DOHH2 (cell line): ENCODE results near the gene NCAN.

Experiments
- H3F3A ChIP-seq: fragments of 200-600 bp; sonication (generic), shearing (Covaris generic); 2 replicates; pipeline ENCODE4 v1.6.0; 2016; ENCODE audit warnings: antibody characterized with exemption, mild to moderate bottlenecking; ENCODE audit not compliant: control insufficient read depth, insufficient read depth
- H3K27ac ChIP-seq: fragments of 200-600 bp; sonication (generic); 2 replicates; pipeline ENCODE4 v1.5.1; 2014; ENCODE audit warnings: low read depth, mild to moderate bottlenecking, low read length, moderate library complexity
- H3K27me3 ChIP-seq: fragments of 200-600 bp; sonication (generic); 2 replicates; pipeline ENCODE4 v1.6.1; 2014; ENCODE audit warnings: mild to moderate bottlenecking, low read length, mixed read lengths; ENCODE audit not compliant: control insufficient read depth
- H3K36me3 ChIP-seq: fragments of 200-600 bp; sonication (generic); 2 replicates; pipeline ENCODE4 v1.6.1; 2014; ENCODE audit warnings: mild to moderate bottlenecking, low read length, moderate library complexity, mixed read lengths; ENCODE audit not compliant: control insufficient read depth
- H3K4me1 ChIP-seq: fragments of 200-600 bp; sonication (generic); 2 replicates; pipeline ENCODE4 v1.6.1; 2014; ENCODE audit warnings: mild to moderate bottlenecking, low read length, mixed read lengths; ENCODE audit not compliant: control insufficient read depth
- H3K4me2 ChIP-seq: fragments of 200-600 bp; sonication (generic); 2 replicates; pipeline ENCODE4 v1.6.0; 2014; ENCODE audit warnings: mild to moderate bottlenecking, low read length, moderate library complexity
- H3K4me3 ChIP-seq: fragments of 200-600 bp; sonication (generic); 2 replicates; pipeline ENCODE4 v1.5.1; 2014; ENCODE audit warnings: mild to moderate bottlenecking, low read length, mixed read lengths
- H3K79me2 ChIP-seq: fragments of 200-600 bp; sonication (generic); 2 replicates; pipeline ENCODE4 v1.6.1; 2014; ENCODE audit warnings: mild to moderate bottlenecking, low read length, mixed read lengths; ENCODE audit not compliant: control insufficient read depth
- H3K9me2 ChIP-seq: fragments of 200-600 bp; sonication (generic); replicated peaks from 2 replicates; pipeline ENCODE4 v1.6.1; 2014; ENCODE audit warnings: mild to moderate bottlenecking, low read length, mixed read lengths; ENCODE audit not compliant: control insufficient read depth
- H3K9me3 ChIP-seq: fragments of 200-600 bp; sonication (generic); 2 replicates; pipeline ENCODE4 v1.6.1; 2014; ENCODE audit warnings: antibody characterized with exemption, low read length, mixed read lengths; ENCODE audit not compliant: control insufficient read depth, insufficient read depth
- H4K20me1 ChIP-seq: fragments of 200-600 bp; sonication (generic); 2 replicates; pipeline ENCODE4 v1.6.0; 2014; ENCODE audit warnings: low read depth, mild to moderate bottlenecking, antibody characterized with exemption, low read length, moderate library complexity; ENCODE audit not compliant: control insufficient read depth, insufficient read depth
- EZH2phosphoT487 ChIP-seq: fragments of 200-600 bp; sonication (generic); IDR thresholded peaks from 2 replicates; pipeline ENCODE4 v1.6.1; 2017; ENCODE audit warnings: borderline replicate concordance, mild to moderate bottlenecking, antibody characterized with exemption, low read length, moderate library complexity, mixed read lengths
- TF ChIP-seq, protein P1 (sequence below): fragments of 200-600 bp; sonication (generic); IDR thresholded peaks from one replicate; pipeline ENCODE4 v1.5.1; 2014; ENCODE audit warnings: antibody characterized with exemption, mild to moderate bottlenecking, low read depth, low read length; ENCODE audit not compliant: poor library complexity, severe bottlenecking

Gene NCAN

DNA sequence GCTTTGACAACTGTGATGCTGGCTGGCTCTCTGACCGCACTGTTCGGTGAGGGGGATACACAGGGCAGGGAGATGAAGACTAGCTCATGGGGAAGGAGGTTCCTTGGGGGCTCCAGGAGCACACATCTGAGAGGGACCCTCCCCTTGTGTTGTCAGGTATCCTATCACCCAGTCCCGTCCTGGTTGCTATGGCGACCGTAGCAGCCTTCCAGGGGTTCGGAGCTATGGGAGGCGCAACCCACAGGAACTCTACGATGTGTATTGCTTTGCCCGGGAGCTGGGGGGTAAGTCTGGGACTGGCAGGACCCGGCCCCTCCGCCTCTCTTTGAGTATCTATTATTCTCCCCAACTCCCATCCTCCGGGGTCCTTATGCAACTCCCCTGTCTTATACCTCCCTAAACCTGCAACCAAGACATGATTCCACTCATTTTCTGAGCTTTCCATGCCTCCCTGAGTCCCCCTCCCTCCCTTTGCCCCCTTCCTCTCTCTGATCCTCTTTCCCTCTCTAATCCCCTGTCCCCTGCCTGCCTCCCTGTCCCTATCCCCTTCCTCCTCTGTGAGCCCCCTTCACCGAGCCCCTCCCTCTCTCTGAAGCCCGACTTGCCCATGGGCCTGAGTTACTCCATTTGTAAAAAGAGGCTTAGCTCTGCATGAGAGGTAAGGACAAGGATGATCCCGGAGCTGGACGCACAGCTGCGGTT, 12.5 kb downstream of the NCAN start:
- Histone ChIP-seq H3K27me3 (peaks cover 15% of the 10 kb centered on the region), H3K4me2 (peak overlapping the region; percentile 68), H4K20me1 (no peaks in the 10 kb centered on the region)

DNA sequence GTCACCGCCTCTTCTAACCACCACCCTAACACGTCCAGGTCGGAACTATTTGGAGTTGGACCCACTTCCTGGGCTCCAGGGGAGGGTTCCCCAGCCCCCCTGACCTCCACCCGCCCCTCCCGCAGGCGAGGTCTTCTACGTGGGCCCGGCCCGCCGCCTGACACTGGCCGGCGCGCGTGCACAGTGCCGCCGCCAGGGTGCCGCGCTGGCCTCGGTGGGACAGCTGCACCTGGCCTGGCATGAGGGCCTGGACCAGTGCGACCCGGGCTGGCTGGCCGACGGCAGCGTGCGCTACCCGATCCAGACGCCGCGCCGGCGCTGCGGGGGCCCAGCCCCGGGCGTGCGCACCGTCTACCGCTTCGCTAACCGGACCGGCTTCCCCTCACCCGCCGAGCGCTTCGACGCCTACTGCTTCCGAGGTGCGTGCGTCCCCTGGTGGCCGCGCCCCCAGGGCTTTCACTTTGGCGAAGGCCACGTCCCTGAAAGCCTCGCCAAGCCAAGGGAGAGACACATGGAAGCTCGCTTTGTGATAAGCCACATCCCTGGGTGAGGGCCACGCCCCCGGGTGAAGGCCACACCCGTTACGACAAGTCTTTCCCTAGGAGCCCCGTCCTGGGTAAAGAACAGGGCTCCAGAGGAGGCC, 13.2 kb downstream of the NCAN start:
- Histone ChIP-seq H3K4me3 (peak overlapping the region; percentile 62), H3K27me3 (peaks cover 15% of the 10 kb centered on the region), H4K20me1 (no peaks in the 10 kb centered on the region), H3F3A (no peaks in the 10 kb centered on the region), H3K36me3 (no peaks in the 10 kb centered on the region), H3K79me2 (no peaks in the 10 kb centered on the region), H3K9me2 (no peaks in the 10 kb centered on the region), H3K27ac (no peak overlapping the region), H3K4me1 (peaks cover 11% of the 10 kb centered on the region), H3K4me2 (peak overlapping the region; percentile 68), H3K9me3 (no peaks in the 10 kb centered on the region)
- no peak for TF ChIP-seq EZH2phosphoT487
- TF ChIP-seq, protein P1, sequence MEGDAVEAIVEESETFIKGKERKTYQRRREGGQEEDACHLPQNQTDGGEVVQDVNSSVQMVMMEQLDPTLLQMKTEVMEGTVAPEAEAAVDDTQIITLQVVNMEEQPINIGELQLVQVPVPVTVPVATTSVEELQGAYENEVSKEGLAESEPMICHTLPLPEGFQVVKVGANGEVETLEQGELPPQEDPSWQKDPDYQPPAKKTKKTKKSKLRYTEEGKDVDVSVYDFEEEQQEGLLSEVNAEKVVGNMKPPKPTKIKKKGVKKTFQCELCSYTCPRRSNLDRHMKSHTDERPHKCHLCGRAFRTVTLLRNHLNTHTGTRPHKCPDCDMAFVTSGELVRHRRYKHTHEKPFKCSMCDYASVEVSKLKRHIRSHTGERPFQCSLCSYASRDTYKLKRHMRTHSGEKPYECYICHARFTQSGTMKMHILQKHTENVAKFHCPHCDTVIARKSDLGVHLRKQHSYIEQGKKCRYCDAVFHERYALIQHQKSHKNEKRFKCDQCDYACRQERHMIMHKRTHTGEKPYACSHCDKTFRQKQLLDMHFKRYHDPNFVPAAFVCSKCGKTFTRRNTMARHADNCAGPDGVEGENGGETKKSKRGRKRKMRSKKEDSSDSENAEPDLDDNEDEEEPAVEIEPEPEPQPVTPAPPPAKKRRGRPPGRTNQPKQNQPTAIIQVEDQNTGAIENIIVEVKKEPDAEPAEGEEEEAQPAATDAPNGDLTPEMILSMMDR = peak; percentile 89

More for the DNA sequence above, 12.5 kb downstream of the NCAN start:
- H3K4me1 ChIP-seq = peaks cover 11% of the 10 kb centered on the region
- no peaks in the 10 kb centered on the region for H3K79me2 ChIP-seq
- H3F3A ChIP-seq = no peaks in the 10 kb centered on the region
- no peaks in the 10 kb centered on the region for H3K9me2 ChIP-seq
- peak overlapping the region; percentile 62 for H3K4me3 ChIP-seq
- H3K27ac ChIP-seq = no peak overlapping the region
- TF ChIP-seq EZH2phosphoT487 = no peak
- TF ChIP-seq, protein P1 = no peak
- H3K9me3 ChIP-seq = no peaks in the 10 kb centered on the region
- H3K36me3 ChIP-seq = no peaks in the 10 kb centered on the region

DNA sequence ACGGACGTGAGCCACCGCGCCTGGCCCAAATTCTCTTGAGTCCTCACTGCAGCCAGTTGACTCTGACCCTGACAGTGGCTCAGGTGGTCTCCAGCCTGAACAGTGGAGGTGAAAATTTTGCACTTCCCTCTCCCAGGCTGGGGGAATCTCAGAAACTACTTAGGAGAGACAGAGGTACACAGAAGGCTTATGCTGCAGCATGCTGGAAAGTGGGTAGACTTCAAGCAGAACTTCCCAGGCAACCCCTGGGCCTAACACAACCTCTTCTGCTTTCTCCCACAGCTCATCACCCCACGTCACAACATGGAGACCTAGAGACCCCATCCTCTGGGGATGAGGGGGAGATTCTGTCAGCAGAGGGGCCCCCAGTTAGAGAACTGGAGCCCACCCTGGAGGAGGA, 14.4 kb downstream of the NCAN start:
- Histone ChIP-seq H3K36me3 (no peaks in the 10 kb centered on the region), H3K79me2 (no peaks in the 10 kb centered on the region), H3K4me3 (no peak overlapping the region), H4K20me1 (no peaks in the 10 kb centered on the region), H3K9me2 (no peaks in the 10 kb centered on the region), H3K4me1 (peaks cover 11% of the 10 kb centered on the region), H3K27ac (no peak overlapping the region), H3F3A (no peaks in the 10 kb centered on the region), H3K27me3 (peaks cover 15% of the 10 kb centered on the region), H3K9me3 (no peaks in the 10 kb centered on the region), H3K4me2 (no peak overlapping the region)
- TF ChIP-seq, protein P1 = no peak
- no peak for TF ChIP-seq EZH2phosphoT487
